C4-2B (cell line): ENCODE results near the gene MYL10.
"Not testable (repeated sequence)": the region's sequence is repeated elsewhere in the genome, so short reads cannot be mapped to it uniquely, and the experiment has no call there.

Experiments used
- ZFX ChIP-seq: fragments of 450-650 bp; IDR thresholded peaks from 2 replicates; pipeline ENCODE4 v1.6.1; 2017
- TF ChIP-seq, protein P1 (sequence below): fragments of 450-650 bp; conservative IDR thresholded peaks from 2 replicates; pipeline ENCODE4 v1.5.1; 2017; ENCODE audit warnings: mild to moderate bottlenecking

DNA sequence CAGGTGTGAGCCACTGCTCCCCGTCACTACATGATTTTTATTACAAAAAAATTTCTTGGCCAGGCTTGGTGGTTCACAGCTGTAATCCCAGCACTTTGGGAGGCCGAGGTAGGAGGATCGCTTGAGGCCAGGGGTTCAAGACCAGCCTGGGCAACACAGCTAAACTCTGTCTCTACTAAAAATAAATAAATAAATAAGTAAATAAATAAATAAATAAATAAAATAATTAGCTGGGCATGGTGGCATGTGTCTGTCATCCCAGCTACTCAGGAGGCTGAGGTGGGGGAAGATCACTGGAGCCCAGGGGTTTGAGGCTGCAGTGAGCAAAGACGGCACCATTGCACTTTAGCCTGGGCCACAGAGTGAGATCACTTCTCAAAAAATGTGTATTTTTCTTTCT, 10.0 kb upstream of the MYL10 start:
- TF ChIP-seq, protein P1, sequence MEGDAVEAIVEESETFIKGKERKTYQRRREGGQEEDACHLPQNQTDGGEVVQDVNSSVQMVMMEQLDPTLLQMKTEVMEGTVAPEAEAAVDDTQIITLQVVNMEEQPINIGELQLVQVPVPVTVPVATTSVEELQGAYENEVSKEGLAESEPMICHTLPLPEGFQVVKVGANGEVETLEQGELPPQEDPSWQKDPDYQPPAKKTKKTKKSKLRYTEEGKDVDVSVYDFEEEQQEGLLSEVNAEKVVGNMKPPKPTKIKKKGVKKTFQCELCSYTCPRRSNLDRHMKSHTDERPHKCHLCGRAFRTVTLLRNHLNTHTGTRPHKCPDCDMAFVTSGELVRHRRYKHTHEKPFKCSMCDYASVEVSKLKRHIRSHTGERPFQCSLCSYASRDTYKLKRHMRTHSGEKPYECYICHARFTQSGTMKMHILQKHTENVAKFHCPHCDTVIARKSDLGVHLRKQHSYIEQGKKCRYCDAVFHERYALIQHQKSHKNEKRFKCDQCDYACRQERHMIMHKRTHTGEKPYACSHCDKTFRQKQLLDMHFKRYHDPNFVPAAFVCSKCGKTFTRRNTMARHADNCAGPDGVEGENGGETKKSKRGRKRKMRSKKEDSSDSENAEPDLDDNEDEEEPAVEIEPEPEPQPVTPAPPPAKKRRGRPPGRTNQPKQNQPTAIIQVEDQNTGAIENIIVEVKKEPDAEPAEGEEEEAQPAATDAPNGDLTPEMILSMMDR = not testable (repeated sequence)
- not testable (repeated sequence) for TF ChIP-seq ZFX
